ENCODE measurements around the gene RND2. TPM values are rescaled to one million over a fixed set of nuclear protein-coding genes. Genes with fewer than 3 reads are reported as not detected.

Gene RND2
- total and polyA plus RNA-seq, 2 of the 13 experiments (the other 11 are each of a cell fraction or from before 2014, with no cell fraction given): 0.05 to 0.11 TPM

DNA sequence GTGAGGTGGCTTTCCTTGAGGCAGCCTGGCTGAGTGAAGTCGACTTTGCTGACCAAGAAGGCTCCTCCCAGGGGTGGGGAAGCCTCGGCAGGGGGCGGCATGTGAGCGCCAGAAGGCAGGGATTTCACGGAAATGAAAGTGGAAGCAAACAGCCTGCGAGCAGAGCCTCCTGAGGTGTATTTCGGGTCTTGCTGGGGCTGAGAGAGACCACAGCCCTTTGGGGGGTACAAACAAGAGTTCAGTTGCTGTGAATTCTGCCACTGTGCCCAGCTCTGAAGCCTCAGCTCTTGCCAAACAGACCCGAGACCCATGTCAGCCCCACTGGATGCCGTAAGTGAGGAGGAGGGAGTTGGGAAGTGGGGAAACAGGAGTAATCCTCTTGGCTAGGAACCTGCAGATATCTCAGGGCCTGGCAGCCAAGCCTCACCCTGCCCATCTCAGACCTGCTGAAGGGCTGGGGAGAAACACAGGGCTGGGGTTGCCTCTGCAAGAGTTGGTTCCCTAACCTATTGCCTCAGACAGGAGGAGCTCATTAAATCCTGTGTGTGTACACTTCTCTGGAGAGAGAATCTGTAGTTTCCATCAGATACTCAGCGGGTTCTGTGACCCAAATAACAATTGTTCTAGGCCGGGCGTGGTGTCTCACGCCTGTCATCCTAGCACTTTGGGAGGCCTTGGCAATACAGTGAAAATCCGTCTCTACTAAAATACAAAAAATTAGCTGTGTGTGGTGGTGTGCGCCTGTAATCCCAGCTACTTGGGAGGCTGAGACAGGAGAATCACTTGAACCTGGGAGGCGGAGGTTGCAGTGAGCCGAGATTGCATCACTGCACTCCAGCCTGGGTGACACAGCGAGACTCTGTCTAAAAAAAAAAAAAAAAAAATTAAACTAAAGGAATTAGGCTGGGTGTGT lies 18.1 kb upstream of the RND2 start, which contains the start of gene IFI35 (continued):
- TF ChIP-seq NCOA5 (CRISPR knock-in tag; IDR thresholded peaks at IDR 0.05) (no peak), MTERF4 (CRISPR knock-in tag; IDR thresholded peaks at IDR 0.05) (0 out of 2 replicates have a peak, but pooled peaks have one; percentile 23), MAFF (IDR thresholded peaks at IDR 0.05; ENCODE audit: low read depth, low read length) (no peak), ZFP36 (IDR thresholded peaks at IDR 0.05; ENCODE audit: borderline replicate concordance, low read depth, low read length, partially characterized antibody) (no peak), NFKBIZ (CRISPR knock-in tag; IDR thresholded peaks at IDR 0.05) (no peak), CREM (IDR thresholded peaks at IDR 0.05) (peak; percentile 6; the same call in 1 of the 2 replicates), CREM (CRISPR knock-in tag; IDR thresholded peaks at IDR 0.05) (no peak), TARDBP (CRISPR knock-in tag; IDR thresholded peaks at IDR 0.05) (no peak), PRMT3 (CRISPR knock-in tag; IDR thresholded peaks at IDR 0.05; ENCODE audit: borderline replicate concordance, low read depth) (no peak), RXRB (CRISPR knock-in tag; IDR thresholded peaks at IDR 0.05; ENCODE audit: borderline replicate concordance) (peak; percentile 48; the same call in 1 of the 2 replicates), NFIB (CRISPR knock-in tag; IDR thresholded peaks at IDR 0.05; ENCODE audit: borderline replicate concordance) (no peak), ZFP36L2 (CRISPR knock-in tag; IDR thresholded peaks at IDR 0.05) (no peak), ZC3H13 (CRISPR knock-in tag; IDR thresholded peaks at IDR 0.05) (no peak), GFI1 (CRISPR knock-in tag; IDR thresholded peaks at IDR 0.05; ENCODE audit: borderline replicate concordance) (no peak), YEATS4 (CRISPR knock-in tag; IDR thresholded peaks at IDR 0.05; ENCODE audit: borderline replicate concordance) (peak; percentile 71), FOXK1 (CRISPR knock-in tag; IDR thresholded peaks at IDR 0.05; ENCODE audit: borderline replicate concordance, low read depth) (0 out of 2 replicates have a peak, but pooled peaks have one; percentile 8), ZFP90 (CRISPR knock-in tag; IDR thresholded peaks at IDR 0.05; ENCODE audit: borderline replicate concordance) (no peak)
- TF ChIP-seq, protein P1, sequence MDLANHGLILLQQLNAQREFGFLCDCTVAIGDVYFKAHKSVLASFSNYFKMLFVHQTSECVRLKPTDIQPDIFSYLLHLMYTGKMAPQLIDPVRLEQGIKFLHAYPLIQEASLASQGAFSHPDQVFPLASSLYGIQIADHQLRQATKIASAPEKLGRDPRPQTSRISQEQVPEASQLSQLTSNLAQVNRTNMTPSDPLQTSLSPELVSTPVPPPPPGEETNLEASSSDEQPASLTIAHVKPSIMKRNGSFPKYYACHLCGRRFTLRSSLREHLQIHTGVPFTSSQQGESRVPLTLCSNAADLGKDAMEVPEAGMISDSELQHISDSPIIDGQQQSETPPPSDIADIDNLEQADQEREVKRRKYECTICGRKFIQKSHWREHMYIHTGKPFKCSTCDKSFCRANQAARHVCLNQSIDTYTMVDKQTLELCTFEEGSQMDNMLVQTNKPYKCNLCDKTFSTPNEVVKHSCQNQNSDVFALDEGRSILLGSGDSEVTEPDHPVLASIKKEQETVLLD (CRISPR knock-in tag; IDR thresholded peaks at IDR 0.05; ENCODE audit: low read depth): no peak
- TF ChIP-seq, protein P2, sequence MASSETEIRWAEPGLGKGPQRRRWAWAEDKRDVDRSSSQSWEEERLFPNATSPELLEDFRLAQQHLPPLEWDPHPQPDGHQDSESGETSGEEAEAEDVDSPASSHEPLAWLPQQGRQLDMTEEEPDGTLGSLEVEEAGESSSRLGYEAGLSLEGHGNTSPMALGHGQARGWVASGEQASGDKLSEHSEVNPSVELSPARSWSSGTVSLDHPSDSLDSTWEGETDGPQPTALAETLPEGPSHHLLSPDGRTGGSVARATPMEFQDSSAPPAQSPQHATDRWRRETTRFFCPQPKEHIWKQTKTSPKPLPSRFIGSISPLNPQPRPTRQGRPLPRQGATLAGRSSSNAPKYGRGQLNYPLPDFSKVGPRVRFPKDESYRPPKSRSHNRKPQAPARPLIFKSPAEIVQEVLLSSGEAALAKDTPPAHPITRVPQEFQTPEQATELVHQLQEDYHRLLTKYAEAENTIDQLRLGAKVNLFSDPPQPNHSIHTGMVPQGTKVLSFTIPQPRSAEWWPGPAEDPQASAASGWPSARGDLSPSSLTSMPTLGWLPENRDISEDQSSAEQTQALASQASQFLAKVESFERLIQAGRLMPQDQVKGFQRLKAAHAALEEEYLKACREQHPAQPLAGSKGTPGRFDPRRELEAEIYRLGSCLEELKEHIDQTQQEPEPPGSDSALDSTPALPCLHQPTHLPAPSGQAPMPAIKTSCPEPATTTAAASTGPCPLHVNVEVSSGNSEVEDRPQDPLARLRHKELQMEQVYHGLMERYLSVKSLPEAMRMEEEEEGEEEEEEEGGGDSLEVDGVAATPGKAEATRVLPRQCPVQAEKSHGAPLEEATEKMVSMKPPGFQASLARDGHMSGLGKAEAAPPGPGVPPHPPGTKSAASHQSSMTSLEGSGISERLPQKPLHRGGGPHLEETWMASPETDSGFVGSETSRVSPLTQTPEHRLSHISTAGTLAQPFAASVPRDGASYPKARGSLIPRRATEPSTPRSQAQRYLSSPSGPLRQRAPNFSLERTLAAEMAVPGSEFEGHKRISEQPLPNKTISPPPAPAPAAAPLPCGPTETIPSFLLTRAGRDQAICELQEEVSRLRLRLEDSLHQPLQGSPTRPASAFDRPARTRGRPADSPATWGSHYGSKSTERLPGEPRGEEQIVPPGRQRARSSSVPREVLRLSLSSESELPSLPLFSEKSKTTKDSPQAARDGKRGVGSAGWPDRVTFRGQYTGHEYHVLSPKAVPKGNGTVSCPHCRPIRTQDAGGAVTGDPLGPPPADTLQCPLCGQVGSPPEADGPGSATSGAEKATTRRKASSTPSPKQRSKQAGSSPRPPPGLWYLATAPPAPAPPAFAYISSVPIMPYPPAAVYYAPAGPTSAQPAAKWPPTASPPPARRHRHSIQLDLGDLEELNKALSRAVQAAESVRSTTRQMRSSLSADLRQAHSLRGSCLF (CRISPR knock-in tag; IDR thresholded peaks at IDR 0.05; ENCODE audit: borderline replicate concordance): no peak
- TF ChIP-seq, protein P3, sequence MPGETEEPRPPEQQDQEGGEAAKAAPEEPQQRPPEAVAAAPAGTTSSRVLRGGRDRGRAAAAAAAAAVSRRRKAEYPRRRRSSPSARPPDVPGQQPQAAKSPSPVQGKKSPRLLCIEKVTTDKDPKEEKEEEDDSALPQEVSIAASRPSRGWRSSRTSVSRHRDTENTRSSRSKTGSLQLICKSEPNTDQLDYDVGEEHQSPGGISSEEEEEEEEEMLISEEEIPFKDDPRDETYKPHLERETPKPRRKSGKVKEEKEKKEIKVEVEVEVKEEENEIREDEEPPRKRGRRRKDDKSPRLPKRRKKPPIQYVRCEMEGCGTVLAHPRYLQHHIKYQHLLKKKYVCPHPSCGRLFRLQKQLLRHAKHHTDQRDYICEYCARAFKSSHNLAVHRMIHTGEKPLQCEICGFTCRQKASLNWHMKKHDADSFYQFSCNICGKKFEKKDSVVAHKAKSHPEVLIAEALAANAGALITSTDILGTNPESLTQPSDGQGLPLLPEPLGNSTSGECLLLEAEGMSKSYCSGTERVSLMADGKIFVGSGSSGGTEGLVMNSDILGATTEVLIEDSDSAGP (CRISPR knock-in tag; IDR thresholded peaks at IDR 0.05; ENCODE audit: borderline replicate concordance): peak; percentile 74; the same call in 1 of the 2 replicates

Measured in HepG2 (cell line).